IMR-90 (cell line): ENCODE measurements around the gene BCL2. TPM values are rescaled to one million over a fixed set of nuclear protein-coding genes. Genes with fewer than 3 reads are reported as not detected.

Source experiments
- ATAC-seq: fragments of 200-7000 bp; cut with Tn5 transposase; 2 replicates; pipeline ENCODE4 v1.9.1; 2020; ENCODE audit warnings: low read depth, mild to moderate bottlenecking, moderate library complexity
- BruUV-seq: library from RNA; stranded (reverse); fragments of 400-500 nt; replicated peaks from 2 replicates; lab custom pipeline; 2021; lab: Mats Ljungman, UMichigan
- CTCF ChIA-PET: fragments of 300-600 bp; formaldehyde crosslinking; extraction: SDS; loops from one replicate; lab custom pipeline; 2021; ENCODE audit warnings: antibody characterized with exemption; lab: Yijun Ruan, JAX
- POLR2A ChIA-PET: fragments of 300-600 bp; sonication (Branson Sonifier 250); formaldehyde crosslinking; loops from one replicate; lab custom pipeline; 2022; ENCODE audit warnings: antibody characterized with exemption; ENCODE audit not compliant: unreplicated experiment; lab: Charles Lee
- DNase-seq: peaks from one replicate; pipeline ENCODE4 v3.0.0; 2013
- H2AFZ ChIP-seq: replicated peaks from 2 replicates; pipeline ENCODE3; 2013; ENCODE audit warnings: low read length, mild to moderate bottlenecking; ENCODE audit not compliant: poor library complexity
- H2AK5ac ChIP-seq: 2 replicates; pipeline ENCODE4 v1.6.1; 2013; ENCODE audit warnings: low read depth, low read length, inconsistent platforms
- H2AK9ac ChIP-seq: replicated peaks from 2 replicates; pipeline ENCODE3; 2013; ENCODE audit warnings: mild to moderate bottlenecking, low read depth, low read length, moderate library complexity; ENCODE audit not compliant: poor library complexity
- H2BK120ac ChIP-seq: 2 replicates; pipeline ENCODE4 v1.6.1; 2013; ENCODE audit warnings: low read depth, low read length, inconsistent platforms
- H2BK15ac ChIP-seq: 3 replicates; pipeline ENCODE4 v1.6.1; 2013; ENCODE audit warnings: low read depth, low read length, inconsistent platforms
- H2BK20ac ChIP-seq: 2 replicates; pipeline ENCODE4 v1.6.1; 2013; ENCODE audit warnings: low read depth, mild to moderate bottlenecking, inconsistent platforms, low read length, moderate library complexity
- H2BK5ac ChIP-seq: 2 replicates; pipeline ENCODE4 v1.6.1; 2013; ENCODE audit warnings: mild to moderate bottlenecking, low read depth, low read length, inconsistent platforms; ENCODE audit not compliant: poor library complexity, severe bottlenecking
- H3K14ac ChIP-seq: replicated peaks from 2 replicates; pipeline ENCODE4 v1.6.1; 2013; ENCODE audit warnings: low read depth, low read length, inconsistent platforms
- H3K18ac ChIP-seq: 2 replicates; pipeline ENCODE4 v1.6.1; 2013; ENCODE audit warnings: low read depth, low read length, control low read depth
- H3K23ac ChIP-seq: 2 replicates; pipeline ENCODE4 v1.6.1; 2013; ENCODE audit warnings: low read depth, low read length, inconsistent platforms
- H3K27ac ChIP-seq: 2 replicates; pipeline ENCODE4 v1.5.1; 2013; ENCODE audit warnings: mild to moderate bottlenecking, control low read depth, low read length; ENCODE audit not compliant: insufficient read depth
- H3K27me3 ChIP-seq: 2 replicates; pipeline ENCODE4 v1.6.1; 2013; ENCODE audit warnings: low read length; ENCODE audit not compliant: control insufficient read depth, insufficient read depth
- H3K36me3 ChIP-seq: 2 replicates; pipeline ENCODE4 v1.6.1; 2013; ENCODE audit warnings: low read length, mixed read lengths; ENCODE audit not compliant: control insufficient read depth, insufficient read depth
- H3K4ac ChIP-seq: 2 replicates; pipeline ENCODE4 v1.6.1; 2013; ENCODE audit warnings: low read depth, low read length, inconsistent platforms
- H3K4me1 ChIP-seq: 2 replicates; pipeline ENCODE4 v1.6.1; 2013; ENCODE audit warnings: low read length, mixed read lengths; ENCODE audit not compliant: control insufficient read depth, insufficient read depth
- H3K4me2 ChIP-seq: 2 replicates; pipeline ENCODE4 v1.6.1; 2013; ENCODE audit warnings: low read depth, mild to moderate bottlenecking, control low read depth, low read length, moderate library complexity
- H3K4me3 ChIP-seq: 2 replicates; pipeline ENCODE4 v1.5.1; 2013; ENCODE audit warnings: low read depth, mild to moderate bottlenecking, control low read depth, low read length, moderate library complexity; ENCODE audit not compliant: insufficient read depth
- H3K56ac ChIP-seq: 2 replicates; pipeline ENCODE4 v1.6.1; 2013; ENCODE audit warnings: low read length, inconsistent platforms; ENCODE audit not compliant: insufficient read depth; ENCODE audit errors: extremely low read depth
- H3K79me1 ChIP-seq, 2 experiments: 2 replicates each; pipeline ENCODE4 v1.6.1; 2013; ENCODE audit warnings: low read length in 2 of 2, inconsistent platforms in 1 of 2, low read depth in 1 of 2
- H3K9ac ChIP-seq: 2 replicates; pipeline ENCODE4 v1.6.1; 2013; ENCODE audit warnings: low read depth, low read length, control low read depth
- H3K9me1 ChIP-seq: 2 replicates; pipeline ENCODE4 v1.6.1; 2013; ENCODE audit warnings: low read length, inconsistent platforms; ENCODE audit not compliant: insufficient read depth
- H3K9me3 ChIP-seq: 2 replicates; pipeline ENCODE4 v1.6.1; 2013; ENCODE audit warnings: low read length; ENCODE audit not compliant: control insufficient read depth, insufficient read depth
- H4K20me1 ChIP-seq: 2 replicates; pipeline ENCODE4 v1.6.1; 2013; ENCODE audit warnings: low read length, inconsistent platforms; ENCODE audit not compliant: insufficient read depth
- H4K5ac ChIP-seq: 2 replicates; pipeline ENCODE4 v1.6.1; 2013; ENCODE audit warnings: mild to moderate bottlenecking, low read depth, low read length, control low read depth
- H4K8ac ChIP-seq, 2 experiments: 2 replicates each; pipeline ENCODE4 v1.6.1; 2013; ENCODE audit warnings: low read depth in 2 of 2, low read length in 2 of 2, control low read depth in 1 of 2, inconsistent platforms in 1 of 2
- H4K91ac ChIP-seq: 2 replicates; pipeline ENCODE4 v1.6.1; 2013; ENCODE audit warnings: low read depth, low read length, inconsistent platforms; ENCODE audit not compliant: insufficient read depth
- FOS ChIP-seq: fragments of 150-350 bp; IDR thresholded peaks from 2 replicates; pipeline ENCODE4 v1.6.1; 2016; ENCODE audit warnings: low read depth, low read length
- POLR2A ChIP-seq: IDR thresholded peaks from 2 replicates; pipeline ENCODE4 v1.6.1; 2012; ENCODE audit warnings: mild to moderate bottlenecking, low read depth, low read length
- SMC3 ChIP-seq: fragments of 150-350 bp; IDR thresholded peaks from 2 replicates; pipeline ENCODE4 v1.6.1; 2016; ENCODE audit warnings: low read depth, mild to moderate bottlenecking, antibody characterized with exemption, low read length, moderate library complexity
- whole genome bisulfite sequencing, 2 experiments: methylation state at CpG; one replicate each; pipeline versions ENCODE4 v1.1.5 to v1.1.7; 2013; ENCODE audit warnings: missing lambda C conversion rate in 2 of 2; ENCODE audit not compliant: insufficient read length in 1 of 2; ENCODE audit errors: extremely low coverage in 2 of 2; 5-methylcytosine and 5-hydroxymethylcytosine counted together
- dilution Hi-C: fragments of 300-500 bp; cut with HindIII; formaldehyde crosslinking; loops from one replicate; pipeline ENCODE4 v1.14.3; 2018; ENCODE audit warnings: low sequenced_read_pairs; ENCODE audit not compliant: unreplicated experiment
- in situ Hi-C: fragments of 300-500 bp; cut with MboI; formaldehyde crosslinking; loops from 3 replicates; pipeline ENCODE4 v1.14.3; 2019; ENCODE audit warnings: low sequenced_read_pairs, inconsistent platforms, mixed read lengths
- intact Hi-C: fragments of 100-400 bp; cut with micrococcal nuclease; formaldehyde crosslinking; loops from 2 replicates; pipeline ENCODE4 v1.10.0; 2022
- polyA plus RNA-seq, 3 experiments: library from polyadenylated mRNA; depleted of rRNA; stranded (reverse); fragments of >200 nt; gene quantifications; 2 replicates each; pipeline ENCODE4 v1.2.3, GENCODE V29; 2012; ENCODE audit warnings: low replicate concordance in 1 of 3
- total RNA-seq: library from RNA; depleted of rRNA; stranded (reverse); fragments of >200 nt; gene quantifications from 2 replicates; pipeline ENCODE4 v1.2.3, GENCODE V29; 2012
- TF ChIP-seq, protein P1 (sequence below): conservative IDR thresholded peaks from 2 replicates; pipeline ENCODE4 v1.5.1; 2012; ENCODE audit warnings: mild to moderate bottlenecking, low read depth, low read length, improper control_type of control experiment

The BCL2 gene
- total and polyA plus RNA-seq, 2 of the 4 experiments (the other 2 are of a cell fraction), result 0.24 to 0.54 TPM

DNA sequence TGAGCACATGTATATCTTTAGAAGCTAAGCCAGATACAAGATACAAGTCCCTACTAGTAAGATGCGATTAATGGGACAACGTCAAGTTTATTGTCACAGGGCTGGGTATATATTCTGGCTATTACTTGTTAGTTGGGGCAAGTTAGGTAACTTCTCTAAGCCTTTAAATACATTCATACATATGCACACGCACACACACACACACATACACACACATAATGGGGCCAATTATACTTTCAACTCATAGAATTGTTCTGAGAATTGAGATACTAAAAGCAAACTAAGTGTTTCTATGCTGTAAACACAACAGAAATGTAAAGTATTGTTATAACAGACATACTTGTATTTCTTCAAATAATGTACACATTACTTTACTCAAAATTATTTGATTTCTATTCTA, 116.1 kb downstream of the BCL2 start:
- intact Hi-C loops, result no loop called here
- peaks cover 0 to 5% of the 10 kb centered on the region in 2 experiments; a peak in 1 of 4 replicates for H3K79me1 ChIP-seq
- no TSS peak for BruUV-seq
- peaks cover 14% of the 10 kb centered on the region for H3K27me3 ChIP-seq
- WGBS, 2 experiments, result no CpG with 5 or more reads among the region's 3 CpGs
- H2AK9ac ChIP-seq, result no peak overlapping the region
- no peak overlapping the region for H3K9ac ChIP-seq
- dilution Hi-C loops, result no loop called here
- in situ Hi-C loops, result no loop called here
- H3K18ac ChIP-seq, result no peak overlapping the region
- H3K23ac ChIP-seq, result no peak overlapping the region
- ChIA-PET CTCF (no interaction called here), POLR2A (no interaction called here)
- ATAC-seq (no peak), DNase-seq (no peak)
- no peak overlapping the region for H2BK120ac ChIP-seq
- no peak overlapping the region for H4K91ac ChIP-seq
- no peak overlapping the region for H3K27ac ChIP-seq
- H3K14ac ChIP-seq, result no peak overlapping the region
- no peaks in the 10 kb centered on the region for H3K36me3 ChIP-seq
- H2BK20ac ChIP-seq, result no peak overlapping the region
- no peaks in the 10 kb centered on the region for H3K4me1 ChIP-seq
- no peak overlapping the region for H3K56ac ChIP-seq
- no peak overlapping the region for H2BK15ac ChIP-seq
- 0 out of 2 replicates have a peak, but pooled peaks cover 4% of the 10 kb centered on the region for H4K20me1 ChIP-seq
- no peak overlapping the region for H2AK5ac ChIP-seq
- TF ChIP-seq POLR2A, result no peak
- TF ChIP-seq SMC3, result no peak
- TF ChIP-seq, protein P1, sequence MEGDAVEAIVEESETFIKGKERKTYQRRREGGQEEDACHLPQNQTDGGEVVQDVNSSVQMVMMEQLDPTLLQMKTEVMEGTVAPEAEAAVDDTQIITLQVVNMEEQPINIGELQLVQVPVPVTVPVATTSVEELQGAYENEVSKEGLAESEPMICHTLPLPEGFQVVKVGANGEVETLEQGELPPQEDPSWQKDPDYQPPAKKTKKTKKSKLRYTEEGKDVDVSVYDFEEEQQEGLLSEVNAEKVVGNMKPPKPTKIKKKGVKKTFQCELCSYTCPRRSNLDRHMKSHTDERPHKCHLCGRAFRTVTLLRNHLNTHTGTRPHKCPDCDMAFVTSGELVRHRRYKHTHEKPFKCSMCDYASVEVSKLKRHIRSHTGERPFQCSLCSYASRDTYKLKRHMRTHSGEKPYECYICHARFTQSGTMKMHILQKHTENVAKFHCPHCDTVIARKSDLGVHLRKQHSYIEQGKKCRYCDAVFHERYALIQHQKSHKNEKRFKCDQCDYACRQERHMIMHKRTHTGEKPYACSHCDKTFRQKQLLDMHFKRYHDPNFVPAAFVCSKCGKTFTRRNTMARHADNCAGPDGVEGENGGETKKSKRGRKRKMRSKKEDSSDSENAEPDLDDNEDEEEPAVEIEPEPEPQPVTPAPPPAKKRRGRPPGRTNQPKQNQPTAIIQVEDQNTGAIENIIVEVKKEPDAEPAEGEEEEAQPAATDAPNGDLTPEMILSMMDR, result no peak
- TF ChIP-seq FOS, result no peak
- no peak overlapping the region for H4K8ac ChIP-seq
- H3K4ac ChIP-seq, result no peak overlapping the region
- peaks cover 11% of the 10 kb centered on the region; the same call in 1 of the 2 replicates for H3K9me1 ChIP-seq
- H2AFZ ChIP-seq, result no peak overlapping the region
- H2BK5ac ChIP-seq, result no peak overlapping the region
- H3K4me3 ChIP-seq, result no peak overlapping the region
- no peak overlapping the region for H3K4me2 ChIP-seq
- H3K9me3 ChIP-seq, result no peaks in the 10 kb centered on the region
- H4K5ac ChIP-seq, result no peak overlapping the region
